ENCODE results near the gene TBX10.

DNA sequence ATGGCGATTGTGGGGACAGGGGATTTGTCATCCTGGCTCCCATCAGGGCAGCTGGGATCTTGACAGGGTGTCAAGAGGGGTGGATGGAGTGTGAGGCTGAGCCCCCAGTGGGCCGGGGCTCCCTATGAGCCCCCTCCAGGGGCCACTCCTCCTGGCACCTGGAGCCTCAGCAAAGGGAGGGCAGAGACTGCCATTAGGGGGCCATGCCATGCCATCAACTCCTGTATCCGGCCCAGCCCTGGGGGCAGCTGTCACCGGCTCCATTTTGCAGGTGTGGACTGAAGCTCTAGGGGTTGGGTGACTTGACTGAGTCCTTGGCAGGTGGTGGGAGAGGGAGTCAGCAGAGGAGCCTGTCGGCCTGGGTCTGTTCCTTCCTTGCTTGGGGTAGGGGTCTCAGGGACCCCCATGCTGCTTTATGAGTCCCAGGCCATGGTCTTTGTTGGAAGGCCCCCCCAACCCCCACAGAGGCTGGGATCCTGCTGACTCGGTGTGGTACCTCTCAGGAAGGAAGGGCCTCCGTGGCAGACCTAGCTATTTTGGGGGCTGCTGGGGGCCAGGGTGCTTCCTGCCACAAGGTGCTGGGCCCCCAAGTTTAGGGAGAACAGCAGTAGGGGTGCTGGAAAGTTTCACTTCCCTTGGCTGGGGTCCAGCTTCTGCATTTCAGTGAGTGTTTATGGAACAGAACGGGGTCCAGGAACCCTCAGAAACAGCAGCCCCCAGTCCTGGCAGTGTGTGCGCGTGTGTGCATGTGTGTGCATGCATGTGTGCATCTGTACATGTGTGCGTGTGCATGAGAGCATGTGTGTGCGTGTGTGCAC, 9.4 kb upstream of the TBX10 start:
- TF ChIP-seq POLR2A (IDR thresholded peaks at IDR 0.05; ENCODE audit: low read depth, low read length) (no peak), TAF1 (IDR thresholded peaks at IDR 0.05; ENCODE audit: borderline replicate concordance, low read depth, low read length) (no peak), POLR2AphosphoS5 (IDR thresholded peaks at IDR 0.05; ENCODE audit: low read depth, low read length) (no peak)
